ENCODE data around the gene HCN2. TPM values are rescaled to one million over a fixed set of nuclear protein-coding genes. Genes with fewer than 3 reads are reported as not detected.

HCN2 gene
- total and polyA plus RNA-seq, 2 of the 13 experiments (the other 11 are each of a cell fraction or from before 2014, with no cell fraction given) = 0.01 TPM; not detected in 1

DNA sequence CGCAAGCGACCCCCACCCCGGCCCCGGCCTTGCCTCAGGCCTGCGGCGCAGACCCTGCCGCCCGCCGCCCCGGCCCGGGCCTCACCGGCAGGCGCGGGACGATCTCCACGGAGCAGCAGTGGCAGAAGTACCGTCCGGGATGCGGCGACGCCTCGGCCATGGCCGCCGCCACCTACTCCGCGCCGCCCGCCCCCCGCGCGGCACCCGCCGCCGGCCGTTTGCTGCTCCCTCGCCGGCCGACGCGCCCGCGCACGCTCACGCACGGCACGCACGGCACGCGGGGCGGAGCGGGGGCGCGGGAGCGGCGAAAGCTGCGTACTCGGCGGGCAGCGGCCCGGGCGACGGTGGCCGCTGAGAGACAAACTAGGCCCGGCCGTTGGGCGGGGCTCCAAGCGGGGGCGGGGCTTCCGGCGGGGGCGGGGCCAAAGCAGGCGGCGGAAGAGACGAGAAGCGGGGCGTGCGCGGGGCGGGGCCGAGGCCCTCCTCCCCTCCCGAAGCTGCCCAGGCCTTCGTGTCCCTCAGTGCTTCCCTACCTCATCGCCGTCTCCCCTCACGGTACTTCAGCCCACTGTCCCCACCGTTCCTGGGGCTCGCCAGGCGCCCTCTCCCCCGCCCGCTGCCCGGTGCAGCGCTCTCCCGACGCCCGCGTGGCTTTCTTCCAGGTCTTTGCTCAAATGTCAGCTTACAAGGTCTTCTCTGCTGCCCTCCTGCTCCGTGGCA, 73.4 kb downstream of the HCN2 start, which contains the start of gene RNF126 (continued):
- TF ChIP-seq TMF1 (CRISPR knock-in tag; IDR thresholded peaks at IDR 0.05; ENCODE audit: low read depth) = peak; percentile 55
- TF ChIP-seq THAP11 (CRISPR knock-in tag; IDR thresholded peaks at IDR 0.05) = peak; percentile 91
- TF ChIP-seq EED (CRISPR knock-in tag; IDR thresholded peaks at IDR 0.05) = 0 out of 2 replicates have a peak, but pooled peaks have one; percentile 39
- TF ChIP-seq KDM3A (CRISPR knock-in tag; IDR thresholded peaks at IDR 0.05; ENCODE audit: low read depth) = 0 out of 2 replicates have a peak, but pooled peaks have one; percentile 26
- TF ChIP-seq, protein P1, sequence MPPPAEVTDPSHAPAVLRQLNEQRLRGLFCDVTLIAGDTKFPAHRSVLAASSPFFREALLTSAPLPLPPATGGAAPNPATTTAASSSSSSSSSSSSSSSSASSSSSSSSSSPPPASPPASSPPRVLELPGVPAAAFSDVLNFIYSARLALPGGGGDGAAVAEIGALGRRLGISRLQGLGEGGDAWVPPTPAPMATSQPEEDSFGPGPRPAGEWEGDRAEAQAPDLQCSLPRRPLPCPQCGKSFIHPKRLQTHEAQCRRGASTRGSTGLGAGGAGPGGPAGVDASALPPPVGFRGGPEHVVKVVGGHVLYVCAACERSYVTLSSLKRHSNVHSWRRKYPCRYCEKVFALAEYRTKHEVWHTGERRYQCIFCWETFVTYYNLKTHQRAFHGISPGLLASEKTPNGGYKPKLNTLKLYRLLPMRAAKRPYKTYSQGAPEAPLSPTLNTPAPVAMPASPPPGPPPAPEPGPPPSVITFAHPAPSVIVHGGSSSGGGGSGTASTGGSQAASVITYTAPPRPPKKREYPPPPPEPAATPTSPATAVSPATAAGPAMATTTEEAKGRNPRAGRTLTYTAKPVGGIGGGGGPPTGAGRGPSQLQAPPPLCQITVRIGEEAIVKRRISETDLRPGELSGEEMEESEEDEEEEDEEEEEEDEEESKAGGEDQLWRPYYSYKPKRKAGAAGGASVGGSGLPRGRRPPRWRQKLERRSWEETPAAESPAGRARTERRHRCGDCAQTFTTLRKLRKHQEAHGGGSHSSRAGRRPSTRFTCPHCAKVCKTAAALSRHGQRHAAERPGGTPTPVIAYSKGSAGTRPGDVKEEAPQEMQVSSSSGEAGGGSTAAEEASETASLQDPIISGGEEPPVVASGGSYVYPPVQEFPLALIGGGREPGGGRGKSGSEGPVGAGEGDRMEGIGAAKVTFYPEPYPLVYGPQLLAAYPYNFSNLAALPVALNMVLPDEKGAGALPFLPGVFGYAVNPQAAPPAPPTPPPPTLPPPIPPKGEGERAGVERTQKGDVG (CRISPR knock-in tag; IDR thresholded peaks at IDR 0.05; ENCODE audit: borderline replicate concordance) = peak; percentile 79; the same call in 1 of the 2 replicates
- no peak for TF ChIP-seq FOXA1 (IDR thresholded peaks at IDR 0.05)
- TF ChIP-seq FOXA1 (CRISPR knock-in tag; IDR thresholded peaks at IDR 0.05) = 0 out of 2 replicates have a peak, but pooled peaks have one; percentile 2
- TF ChIP-seq, protein P2, sequence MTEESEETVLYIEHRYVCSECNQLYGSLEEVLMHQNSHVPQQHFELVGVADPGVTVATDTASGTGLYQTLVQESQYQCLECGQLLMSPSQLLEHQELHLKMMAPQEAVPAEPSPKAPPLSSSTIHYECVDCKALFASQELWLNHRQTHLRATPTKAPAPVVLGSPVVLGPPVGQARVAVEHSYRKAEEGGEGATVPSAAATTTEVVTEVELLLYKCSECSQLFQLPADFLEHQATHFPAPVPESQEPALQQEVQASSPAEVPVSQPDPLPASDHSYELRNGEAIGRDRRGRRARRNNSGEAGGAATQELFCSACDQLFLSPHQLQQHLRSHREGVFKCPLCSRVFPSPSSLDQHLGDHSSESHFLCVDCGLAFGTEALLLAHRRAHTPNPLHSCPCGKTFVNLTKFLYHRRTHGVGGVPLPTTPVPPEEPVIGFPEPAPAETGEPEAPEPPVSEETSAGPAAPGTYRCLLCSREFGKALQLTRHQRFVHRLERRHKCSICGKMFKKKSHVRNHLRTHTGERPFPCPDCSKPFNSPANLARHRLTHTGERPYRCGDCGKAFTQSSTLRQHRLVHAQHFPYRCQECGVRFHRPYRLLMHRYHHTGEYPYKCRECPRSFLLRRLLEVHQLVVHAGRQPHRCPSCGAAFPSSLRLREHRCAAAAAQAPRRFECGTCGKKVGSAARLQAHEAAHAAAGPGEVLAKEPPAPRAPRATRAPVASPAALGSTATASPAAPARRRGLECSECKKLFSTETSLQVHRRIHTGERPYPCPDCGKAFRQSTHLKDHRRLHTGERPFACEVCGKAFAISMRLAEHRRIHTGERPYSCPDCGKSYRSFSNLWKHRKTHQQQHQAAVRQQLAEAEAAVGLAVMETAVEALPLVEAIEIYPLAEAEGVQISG (CRISPR knock-in tag; IDR thresholded peaks at IDR 0.05) = peak; percentile 73
- no peak for TF ChIP-seq REXO4 (CRISPR knock-in tag; IDR thresholded peaks at IDR 0.05; ENCODE audit: borderline replicate concordance)
- 0 out of 2 replicates have a peak, but pooled peaks have one; percentile 37 for TF ChIP-seq ARHGAP35 (CRISPR knock-in tag; IDR thresholded peaks at IDR 0.05; ENCODE audit: borderline replicate concordance)
- TF ChIP-seq TBX3 (IDR thresholded peaks at IDR 0.05; ENCODE audit: borderline replicate concordance) = no peak
- no peak for TF ChIP-seq GTF2F1 (IDR thresholded peaks at IDR 0.05; ENCODE audit: low read length)
- TF ChIP-seq, protein P3, sequence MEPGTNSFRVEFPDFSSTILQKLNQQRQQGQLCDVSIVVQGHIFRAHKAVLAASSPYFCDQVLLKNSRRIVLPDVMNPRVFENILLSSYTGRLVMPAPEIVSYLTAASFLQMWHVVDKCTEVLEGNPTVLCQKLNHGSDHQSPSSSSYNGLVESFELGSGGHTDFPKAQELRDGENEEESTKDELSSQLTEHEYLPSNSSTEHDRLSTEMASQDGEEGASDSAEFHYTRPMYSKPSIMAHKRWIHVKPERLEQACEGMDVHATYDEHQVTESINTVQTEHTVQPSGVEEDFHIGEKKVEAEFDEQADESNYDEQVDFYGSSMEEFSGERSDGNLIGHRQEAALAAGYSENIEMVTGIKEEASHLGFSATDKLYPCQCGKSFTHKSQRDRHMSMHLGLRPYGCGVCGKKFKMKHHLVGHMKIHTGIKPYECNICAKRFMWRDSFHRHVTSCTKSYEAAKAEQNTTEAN (CRISPR knock-in tag; conservative IDR thresholded peaks at IDR 0.05) = 0 out of 2 replicates have a peak, but pooled peaks have one; percentile 18
- 0 out of 2 replicates have a peak, but pooled peaks have one; percentile 14 for TF ChIP-seq ZNF263 (CRISPR knock-in tag; IDR thresholded peaks at IDR 0.05)
- no peak; the same call in 1 of the 2 replicates for TF ChIP-seq CREB1 (IDR thresholded peaks at IDR 0.05)
- TF ChIP-seq CREB1 (CRISPR knock-in tag; IDR thresholded peaks at IDR 0.05) = no peak
- peak; percentile 71 for TF ChIP-seq POLR2G (IDR thresholded peaks at IDR 0.05; ENCODE audit: low read depth, low read length)
- TF ChIP-seq, protein P4, sequence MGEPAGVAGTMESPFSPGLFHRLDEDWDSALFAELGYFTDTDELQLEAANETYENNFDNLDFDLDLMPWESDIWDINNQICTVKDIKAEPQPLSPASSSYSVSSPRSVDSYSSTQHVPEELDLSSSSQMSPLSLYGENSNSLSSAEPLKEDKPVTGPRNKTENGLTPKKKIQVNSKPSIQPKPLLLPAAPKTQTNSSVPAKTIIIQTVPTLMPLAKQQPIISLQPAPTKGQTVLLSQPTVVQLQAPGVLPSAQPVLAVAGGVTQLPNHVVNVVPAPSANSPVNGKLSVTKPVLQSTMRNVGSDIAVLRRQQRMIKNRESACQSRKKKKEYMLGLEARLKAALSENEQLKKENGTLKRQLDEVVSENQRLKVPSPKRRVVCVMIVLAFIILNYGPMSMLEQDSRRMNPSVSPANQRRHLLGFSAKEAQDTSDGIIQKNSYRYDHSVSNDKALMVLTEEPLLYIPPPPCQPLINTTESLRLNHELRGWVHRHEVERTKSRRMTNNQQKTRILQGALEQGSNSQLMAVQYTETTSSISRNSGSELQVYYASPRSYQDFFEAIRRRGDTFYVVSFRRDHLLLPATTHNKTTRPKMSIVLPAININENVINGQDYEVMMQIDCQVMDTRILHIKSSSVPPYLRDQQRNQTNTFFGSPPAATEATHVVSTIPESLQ (CRISPR knock-in tag; conservative IDR thresholded peaks at IDR 0.05) = no peak
- TF ChIP-seq ZNF891 (CRISPR knock-in tag; IDR thresholded peaks at IDR 0.05) = no peak
- 0 out of 2 replicates have a peak, but pooled peaks have one; percentile 21 for TF ChIP-seq ARNTL (CRISPR knock-in tag; IDR thresholded peaks at IDR 0.05)
- TF ChIP-seq ZNF841 (CRISPR knock-in tag; IDR thresholded peaks at IDR 0.05; ENCODE audit: borderline replicate concordance) = no peak

All from HepG2 (cell line).